ENCODE measurements around the gene CORO2B.

DNA sequence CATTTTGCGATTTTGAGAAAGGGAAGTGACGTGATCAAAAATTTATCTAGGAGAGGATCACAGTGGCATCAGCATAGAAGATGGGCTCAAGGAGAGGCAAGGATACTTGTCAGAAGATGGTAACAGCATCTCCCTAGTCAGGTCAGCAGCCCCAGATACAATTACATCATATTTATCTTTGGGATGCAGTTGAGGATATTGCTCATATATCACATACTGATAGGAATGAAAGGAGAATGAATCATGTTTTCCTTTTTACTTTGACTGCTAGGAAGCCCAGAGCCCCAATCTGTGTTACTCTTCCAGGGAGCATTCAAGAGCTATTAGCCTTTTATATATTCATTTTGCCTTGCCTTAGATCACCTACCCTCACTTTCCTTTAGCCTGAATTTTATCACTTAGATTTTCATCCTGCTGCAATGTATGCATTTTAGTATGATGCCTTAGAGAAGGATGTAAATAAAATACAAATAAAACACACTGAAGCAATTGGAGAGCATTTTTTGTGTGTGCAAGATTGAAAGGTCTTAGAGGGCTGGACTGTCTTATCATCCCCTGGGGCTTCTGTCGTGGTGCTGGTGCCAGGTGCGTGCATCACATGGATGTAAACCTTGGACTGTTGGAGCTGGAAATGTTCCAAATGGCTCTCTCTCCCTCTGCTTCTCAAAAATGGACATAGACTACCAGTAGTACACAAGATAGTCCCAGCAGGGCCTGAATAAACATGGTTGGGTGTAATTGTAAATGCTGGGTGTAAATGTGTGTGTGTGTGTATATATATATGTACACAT lies 40.3 kb downstream of the CORO2B start:
- TF ChIP-seq, protein P1, sequence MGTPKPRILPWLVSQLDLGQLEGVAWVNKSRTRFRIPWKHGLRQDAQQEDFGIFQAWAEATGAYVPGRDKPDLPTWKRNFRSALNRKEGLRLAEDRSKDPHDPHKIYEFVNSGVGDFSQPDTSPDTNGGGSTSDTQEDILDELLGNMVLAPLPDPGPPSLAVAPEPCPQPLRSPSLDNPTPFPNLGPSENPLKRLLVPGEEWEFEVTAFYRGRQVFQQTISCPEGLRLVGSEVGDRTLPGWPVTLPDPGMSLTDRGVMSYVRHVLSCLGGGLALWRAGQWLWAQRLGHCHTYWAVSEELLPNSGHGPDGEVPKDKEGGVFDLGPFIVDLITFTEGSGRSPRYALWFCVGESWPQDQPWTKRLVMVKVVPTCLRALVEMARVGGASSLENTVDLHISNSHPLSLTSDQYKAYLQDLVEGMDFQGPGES (IDR thresholded peaks at IDR 0.05; ENCODE audit: low read depth, low read length) = no peak
- TF ChIP-seq GATA2 (CRISPR knock-in tag; IDR thresholded peaks at IDR 0.05) (no peak), FOXJ3 (CRISPR knock-in tag; IDR thresholded peaks at IDR 0.05) (no peak), TEAD4 (IDR thresholded peaks at IDR 0.05; ENCODE audit: borderline replicate concordance, insufficient read depth) (no peak), YY1 (IDR thresholded peaks at IDR 0.05; ENCODE audit: low read depth) (no peak), EP300 (IDR thresholded peaks at IDR 0.05; ENCODE audit: borderline replicate concordance in 1 of 2, low read depth in 1 of 2, low read length in 1 of 2) (no peak), POLR2AphosphoS5 (IDR thresholded peaks at IDR 0.05; ENCODE audit: low read depth, low read length) (no peak), CHD2 (IDR thresholded peaks at IDR 0.05; ENCODE audit: low read length, partially characterized antibody) (no peak)
- TF ChIP-seq, protein P2, sequence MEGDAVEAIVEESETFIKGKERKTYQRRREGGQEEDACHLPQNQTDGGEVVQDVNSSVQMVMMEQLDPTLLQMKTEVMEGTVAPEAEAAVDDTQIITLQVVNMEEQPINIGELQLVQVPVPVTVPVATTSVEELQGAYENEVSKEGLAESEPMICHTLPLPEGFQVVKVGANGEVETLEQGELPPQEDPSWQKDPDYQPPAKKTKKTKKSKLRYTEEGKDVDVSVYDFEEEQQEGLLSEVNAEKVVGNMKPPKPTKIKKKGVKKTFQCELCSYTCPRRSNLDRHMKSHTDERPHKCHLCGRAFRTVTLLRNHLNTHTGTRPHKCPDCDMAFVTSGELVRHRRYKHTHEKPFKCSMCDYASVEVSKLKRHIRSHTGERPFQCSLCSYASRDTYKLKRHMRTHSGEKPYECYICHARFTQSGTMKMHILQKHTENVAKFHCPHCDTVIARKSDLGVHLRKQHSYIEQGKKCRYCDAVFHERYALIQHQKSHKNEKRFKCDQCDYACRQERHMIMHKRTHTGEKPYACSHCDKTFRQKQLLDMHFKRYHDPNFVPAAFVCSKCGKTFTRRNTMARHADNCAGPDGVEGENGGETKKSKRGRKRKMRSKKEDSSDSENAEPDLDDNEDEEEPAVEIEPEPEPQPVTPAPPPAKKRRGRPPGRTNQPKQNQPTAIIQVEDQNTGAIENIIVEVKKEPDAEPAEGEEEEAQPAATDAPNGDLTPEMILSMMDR (IDR thresholded peaks at IDR 0.05) = no peak
- TF ChIP-seq, protein P3, sequence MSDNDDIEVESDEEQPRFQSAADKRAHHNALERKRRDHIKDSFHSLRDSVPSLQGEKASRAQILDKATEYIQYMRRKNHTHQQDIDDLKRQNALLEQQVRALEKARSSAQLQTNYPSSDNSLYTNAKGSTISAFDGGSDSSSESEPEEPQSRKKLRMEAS (IDR thresholded peaks at IDR 0.05; ENCODE audit: low read depth) = no peak
